Measurements from ENCODE around the gene C2CD4C. TPM values are rescaled to one million over a fixed set of nuclear protein-coding genes. Genes with fewer than 3 reads are reported as not detected.

Gene C2CD4C
- total RNA-seq, result 1 to 10 TPM in 1 of 4 donors, under 1 TPM in 2, not detected in 1; 0.44 to 6.8 (median 0.51) TPM

- TF ChIP-seq CTCF (IDR thresholded peaks at IDR 0.05; ENCODE audit: low read depth), result no peak
Measured at GRCh38 chr19:408902-409515, at the start of gene C2CD4C. Gene C2CD4C (minus strand): TSS chr19:409147. CDS start chr19:408361, 786 bp downstream.

- TF ChIP-seq CTCF (IDR thresholded peaks at IDR 0.05; ENCODE audit: low read depth), result no peak
Measured at GRCh38 chr19:458091-459042, 49.4 kb upstream of the C2CD4C start.

GRCh38 chr19:457636-458035 is 48.7 kb upstream of the C2CD4C start:
- TF ChIP-seq CTCF (IDR thresholded peaks at IDR 0.05; ENCODE audit: low read depth), result no peak

GRCh38 chr19:456547-457110 is 47.7 kb upstream of the C2CD4C start:
- TF ChIP-seq CTCF (IDR thresholded peaks at IDR 0.05; ENCODE audit: low read depth), result no peak

GRCh38 chr19:455851-456546 is 47.1 kb upstream of the C2CD4C start:
- no peak for TF ChIP-seq CTCF (IDR thresholded peaks at IDR 0.05; ENCODE audit: low read depth)

- TF ChIP-seq CTCF (IDR thresholded peaks at IDR 0.05; ENCODE audit: low read depth), result no peak
Measured at GRCh38 chr19:455031-455705, 46.2 kb upstream of the C2CD4C start.

Measured in subcutaneous adipose tissue (tissue), 4 donors.